ENCODE results near the gene CAMSAP3. TPM values are rescaled to one million over a fixed set of nuclear protein-coding genes. Genes with fewer than 3 reads are reported as not detected.
A peak's percentile ranks its signal among the peaks of the same experiment; 100 is the strongest.

CAMSAP3 gene, protein sequence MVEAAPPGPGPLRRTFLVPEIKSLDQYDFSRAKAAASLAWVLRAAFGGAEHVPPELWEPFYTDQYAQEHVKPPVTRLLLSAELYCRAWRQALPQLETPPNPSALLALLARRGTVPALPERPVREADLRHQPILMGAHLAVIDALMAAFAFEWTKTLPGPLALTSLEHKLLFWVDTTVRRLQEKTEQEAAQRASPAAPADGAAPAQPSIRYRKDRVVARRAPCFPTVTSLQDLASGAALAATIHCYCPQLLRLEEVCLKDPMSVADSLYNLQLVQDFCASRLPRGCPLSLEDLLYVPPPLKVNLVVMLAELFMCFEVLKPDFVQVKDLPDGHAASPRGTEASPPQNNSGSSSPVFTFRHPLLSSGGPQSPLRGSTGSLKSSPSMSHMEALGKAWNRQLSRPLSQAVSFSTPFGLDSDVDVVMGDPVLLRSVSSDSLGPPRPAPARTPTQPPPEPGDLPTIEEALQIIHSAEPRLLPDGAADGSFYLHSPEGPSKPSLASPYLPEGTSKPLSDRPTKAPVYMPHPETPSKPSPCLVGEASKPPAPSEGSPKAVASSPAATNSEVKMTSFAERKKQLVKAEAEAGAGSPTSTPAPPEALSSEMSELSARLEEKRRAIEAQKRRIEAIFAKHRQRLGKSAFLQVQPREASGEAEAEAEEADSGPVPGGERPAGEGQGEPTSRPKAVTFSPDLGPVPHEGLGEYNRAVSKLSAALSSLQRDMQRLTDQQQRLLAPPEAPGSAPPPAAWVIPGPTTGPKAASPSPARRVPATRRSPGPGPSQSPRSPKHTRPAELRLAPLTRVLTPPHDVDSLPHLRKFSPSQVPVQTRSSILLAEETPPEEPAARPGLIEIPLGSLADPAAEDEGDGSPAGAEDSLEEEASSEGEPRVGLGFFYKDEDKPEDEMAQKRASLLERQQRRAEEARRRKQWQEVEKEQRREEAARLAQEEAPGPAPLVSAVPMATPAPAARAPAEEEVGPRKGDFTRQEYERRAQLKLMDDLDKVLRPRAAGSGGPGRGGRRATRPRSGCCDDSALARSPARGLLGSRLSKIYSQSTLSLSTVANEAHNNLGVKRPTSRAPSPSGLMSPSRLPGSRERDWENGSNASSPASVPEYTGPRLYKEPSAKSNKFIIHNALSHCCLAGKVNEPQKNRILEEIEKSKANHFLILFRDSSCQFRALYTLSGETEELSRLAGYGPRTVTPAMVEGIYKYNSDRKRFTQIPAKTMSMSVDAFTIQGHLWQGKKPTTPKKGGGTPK
- under 1 TPM; 0.40 to 0.50 TPM for total RNA-seq

DNA sequence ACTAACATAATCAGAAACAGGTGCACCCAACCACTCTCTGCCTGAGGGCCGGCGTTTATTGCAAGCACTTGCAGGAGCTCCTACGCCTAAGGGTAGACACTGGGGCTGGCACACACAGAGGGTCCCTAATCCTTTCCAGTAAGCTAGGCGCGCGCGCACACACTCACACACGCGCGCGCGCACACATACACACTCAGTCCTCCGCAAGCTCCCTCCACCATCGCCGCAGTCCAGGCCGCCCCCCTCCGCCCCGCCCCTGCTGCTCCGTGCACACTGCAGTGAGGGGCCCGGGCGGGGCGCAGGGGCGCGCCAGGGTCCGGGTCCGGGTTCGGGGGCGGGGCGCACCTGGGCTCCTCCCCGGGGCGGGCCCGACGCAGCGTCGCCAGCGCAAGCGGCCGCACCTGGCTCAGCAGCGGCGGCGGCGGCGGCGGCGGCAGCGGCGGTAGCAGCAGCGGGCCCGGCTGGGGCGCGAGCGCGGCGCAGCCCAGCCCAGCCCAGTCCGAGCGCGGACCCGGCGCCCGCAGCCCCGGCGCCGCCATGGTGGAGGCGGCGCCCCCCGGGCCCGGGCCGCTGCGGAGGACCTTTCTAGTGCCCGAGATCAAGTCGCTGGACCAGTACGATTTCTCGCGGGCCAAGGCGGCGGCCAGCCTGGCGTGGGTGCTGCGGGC is at the start of gene CAMSAP3:
Gene CAMSAP3, plus strand, starts transcription at position 398 of the 668 bp plus-strand sequence. Its CDS starts 140 bp downstream, at position 538.
- H3K4me3 Mint-ChIP-seq = peak within 1 kb of the TSS; percentile 63
- ATAC-seq (ENCODE audit: low read depth) (peak; percentile 81), DNase-seq (peak; percentile 75)
- H3K4me1 Mint-ChIP-seq = peaks cover 3% of the 10 kb centered on the region
- H3K27me3 Mint-ChIP-seq = peaks cover 43% of the 10 kb centered on the region
- POLR2A ChIA-PET = interaction anchor here (0.7 kb wide), 1 partner anchor 40 kb away, joined by 4 read pairs; no protein-coding TSS in a partner anchor
- H3K36me3 Mint-ChIP-seq = no peaks in the 10 kb centered on the region
- no peak within 1 kb of the TSS for H3K27ac Mint-ChIP-seq
- no peaks in the 10 kb centered on the region for H3K9me3 Mint-ChIP-seq

DNA sequence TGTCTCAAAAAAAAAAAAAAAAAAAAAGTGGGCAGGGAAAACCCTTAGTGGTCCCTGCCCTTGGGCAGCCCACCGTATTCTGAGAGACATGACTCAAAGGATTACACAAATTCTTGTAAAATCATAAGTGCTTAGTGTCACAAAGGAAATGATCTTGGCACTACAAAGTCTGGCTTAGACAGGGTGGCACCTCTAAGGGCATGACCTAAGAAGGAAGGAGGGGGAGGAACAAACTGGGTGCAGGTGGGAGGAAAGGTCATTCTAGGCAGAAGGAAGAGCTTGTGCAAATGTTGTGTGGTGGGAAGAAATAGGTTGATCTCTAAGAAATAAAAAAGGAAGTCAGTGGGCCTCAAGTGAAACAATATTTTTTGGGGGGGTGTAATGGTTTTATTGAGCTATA is 49.8 kb upstream of the CAMSAP3 start:
- peak overlapping the region; percentile 63 for H3K4me3 Mint-ChIP-seq
- peak; percentile 27 for ATAC-seq (ENCODE audit: low read depth)
- no peaks in the 10 kb centered on the region for H3K27me3 Mint-ChIP-seq
- H3K27ac Mint-ChIP-seq = peak overlapping the region; percentile 76
- no peak for DNase-seq
- no peaks in the 10 kb centered on the region for H3K9me3 Mint-ChIP-seq
- peaks cover 32% of the 10 kb centered on the region for H3K4me1 Mint-ChIP-seq
- POLR2A ChIA-PET = interaction anchor here (0.7 to 3.2 kb wide), 3 partner anchors 10 to 159 kb away, joined by 3 to 28 read pairs (median 4); partner anchors contain the start of gene PNPLA6
- peaks cover 26% of the 10 kb centered on the region for H3K36me3 Mint-ChIP-seq

DNA sequence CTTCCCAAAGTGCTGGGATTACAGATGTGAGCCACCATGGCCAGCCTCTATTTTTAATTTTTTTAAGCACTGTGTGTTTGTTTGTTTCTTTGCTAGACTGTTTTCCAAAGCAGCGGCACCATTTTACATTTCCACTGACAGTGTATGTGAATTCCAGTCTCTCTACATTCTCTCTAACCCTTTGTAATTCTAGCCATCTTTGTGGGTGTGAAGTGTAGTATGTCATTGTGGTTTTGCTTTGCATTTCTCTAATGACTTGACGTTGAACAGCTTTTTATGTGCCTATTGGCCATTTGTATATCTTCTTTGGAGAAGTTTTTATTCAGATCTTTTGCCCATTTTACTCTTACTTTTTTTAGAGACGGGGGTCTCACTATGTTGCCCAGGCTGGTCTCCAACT is 48.5 kb upstream of the CAMSAP3 start:
- DNase-seq (no peak), ATAC-seq (ENCODE audit: low read depth) (no peak)
- peak overlapping the region; percentile 37 for H3K4me3 Mint-ChIP-seq
- no peaks in the 10 kb centered on the region for H3K27me3 Mint-ChIP-seq
- no peaks in the 10 kb centered on the region for H3K9me3 Mint-ChIP-seq
- POLR2A ChIA-PET = no interaction called here
- H3K4me1 Mint-ChIP-seq = peaks cover 40% of the 10 kb centered on the region
- peaks cover 27% of the 10 kb centered on the region for H3K36me3 Mint-ChIP-seq
- peak overlapping the region; percentile 64 for H3K27ac Mint-ChIP-seq

DNA sequence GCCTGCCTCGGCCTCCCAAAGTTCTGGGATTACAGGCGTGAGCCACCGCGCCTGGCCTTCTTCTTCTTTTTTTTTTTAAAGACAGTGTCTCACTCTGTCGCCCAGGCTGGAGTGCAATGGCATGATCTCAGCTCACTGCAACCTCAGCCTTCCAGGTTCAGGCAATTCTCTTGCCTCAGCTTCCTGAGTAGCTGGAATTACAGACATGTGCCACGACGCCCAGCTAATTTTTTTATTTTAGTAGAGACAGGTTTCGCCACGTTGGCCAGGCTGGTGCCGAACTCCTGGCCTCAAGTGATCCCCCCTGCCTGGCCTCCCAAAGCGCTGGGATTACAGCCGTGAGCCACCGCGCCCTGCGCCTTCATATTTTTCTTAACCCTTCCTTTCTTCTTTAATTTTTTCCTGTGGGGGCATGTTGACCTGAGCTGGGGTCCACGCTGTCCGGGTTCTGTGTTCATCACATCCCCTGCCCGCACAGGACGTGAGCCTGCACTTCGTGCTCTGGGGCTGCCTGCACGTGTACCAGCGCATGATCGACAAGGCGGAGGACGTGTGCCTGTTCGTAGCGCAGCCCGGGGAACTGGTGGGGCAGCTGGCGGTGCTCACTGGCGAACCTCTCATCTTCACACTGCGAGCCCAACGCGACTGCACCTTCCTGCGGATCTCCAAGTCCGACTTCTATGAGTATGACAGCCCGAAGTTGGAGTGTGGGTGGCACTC is 46.1 kb upstream of the CAMSAP3 start:
- ATAC-seq (ENCODE audit: low read depth) (no peak), DNase-seq (no peak)
- Mint-ChIP-seq H3K36me3 (peaks cover 26% of the 10 kb centered on the region), H3K9me3 (no peaks in the 10 kb centered on the region), H3K27me3 (no peaks in the 10 kb centered on the region), H3K4me1 (peaks cover 37% of the 10 kb centered on the region), H3K4me3 (no peak overlapping the region), H3K27ac (no peak overlapping the region)
- POLR2A ChIA-PET = interaction anchor here (0.7 kb wide), 1 partner anchor 341 kb away, joined by 3 read pairs; no protein-coding TSS in a partner anchor

DNA sequence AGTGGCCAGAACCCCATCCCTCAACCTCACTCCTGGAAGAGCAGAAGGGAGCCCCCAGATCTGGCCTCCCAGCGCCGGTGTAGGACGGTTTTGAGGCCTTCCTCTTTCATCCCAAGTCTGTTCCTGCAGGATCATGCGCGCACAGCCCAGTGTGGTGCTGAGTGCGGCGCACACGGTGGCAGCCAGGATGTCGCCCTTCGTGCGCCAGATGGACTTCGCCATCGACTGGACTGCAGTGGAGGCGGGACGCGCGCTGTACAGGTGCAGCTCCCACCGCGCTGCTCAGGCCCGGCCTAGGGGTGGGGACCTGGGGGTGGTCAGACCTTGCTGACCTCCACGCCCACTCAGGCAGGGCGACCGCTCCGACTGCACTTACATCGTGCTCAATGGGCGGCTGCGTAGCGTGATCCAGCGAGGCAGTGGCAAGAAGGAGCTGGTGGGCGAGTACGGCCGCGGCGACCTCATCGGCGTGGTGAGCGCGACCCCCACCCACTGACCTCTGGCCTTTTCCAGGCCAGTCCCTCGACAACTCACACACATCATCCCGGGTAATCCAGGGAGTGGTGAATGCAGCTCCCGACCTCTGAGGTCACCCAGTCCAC is 45.4 kb upstream of the CAMSAP3 start:
- POLR2A ChIA-PET = no interaction called here

DNA sequence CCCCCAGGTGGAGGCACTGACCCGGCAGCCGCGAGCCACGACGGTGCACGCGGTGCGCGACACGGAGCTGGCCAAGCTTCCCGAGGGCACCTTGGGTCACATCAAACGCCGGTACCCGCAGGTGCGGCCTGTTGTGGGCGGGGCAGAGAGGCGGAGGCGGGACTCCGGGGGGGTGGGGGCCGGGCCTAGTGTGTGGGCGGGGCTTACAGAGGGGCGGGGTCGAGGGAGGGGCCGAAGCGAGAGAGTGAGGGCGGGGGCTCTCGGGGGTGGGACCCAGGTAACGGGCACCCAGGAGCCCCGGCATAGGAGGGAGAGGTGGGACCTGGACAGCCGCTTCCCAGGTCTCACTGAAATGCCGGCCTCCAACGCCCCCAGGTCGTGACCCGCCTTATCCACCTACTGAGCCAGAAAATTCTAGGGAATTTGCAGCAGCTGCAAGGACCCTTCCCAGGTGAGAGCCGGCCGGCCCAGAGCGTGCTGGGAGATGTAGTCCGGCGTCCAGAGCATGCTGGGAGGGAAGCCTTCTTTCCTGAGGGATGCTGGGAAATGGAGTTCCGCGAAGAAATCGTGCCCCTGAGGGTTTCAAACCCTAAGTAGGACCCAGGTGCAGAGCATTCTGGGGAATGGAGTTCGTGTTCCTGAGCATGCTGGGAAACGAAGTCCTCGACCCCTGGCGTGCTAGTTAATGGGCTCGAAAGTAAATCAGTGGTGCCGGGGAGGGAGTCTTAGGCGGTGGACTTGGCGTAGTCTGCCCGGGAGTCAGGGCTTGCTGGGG is 44.5 kb upstream of the CAMSAP3 start:
- Mint-ChIP-seq H3K36me3 (peaks cover 24% of the 10 kb centered on the region), H3K4me1 (peaks cover 26% of the 10 kb centered on the region), H3K9me3 (no peaks in the 10 kb centered on the region), H3K27me3 (no peaks in the 10 kb centered on the region), H3K27ac (peak overlapping the region; percentile 62), H3K4me3 (peak overlapping the region; percentile 8)
- DNase-seq (no peak), ATAC-seq (ENCODE audit: low read depth) (peak; percentile 40)
- POLR2A ChIA-PET = no interaction called here

More for the DNA sequence above, 45.4 kb upstream of the CAMSAP3 start:
- H3K4me1 Mint-ChIP-seq = peaks cover 32% of the 10 kb centered on the region
- ATAC-seq (ENCODE audit: low read depth) (no peak), DNase-seq (no peak)
- no peaks in the 10 kb centered on the region for H3K27me3 Mint-ChIP-seq
- H3K9me3 Mint-ChIP-seq = no peaks in the 10 kb centered on the region
- H3K4me3 Mint-ChIP-seq = no peak overlapping the region
- peaks cover 26% of the 10 kb centered on the region for H3K36me3 Mint-ChIP-seq
- H3K27ac Mint-ChIP-seq = no peak overlapping the region

DNA sequence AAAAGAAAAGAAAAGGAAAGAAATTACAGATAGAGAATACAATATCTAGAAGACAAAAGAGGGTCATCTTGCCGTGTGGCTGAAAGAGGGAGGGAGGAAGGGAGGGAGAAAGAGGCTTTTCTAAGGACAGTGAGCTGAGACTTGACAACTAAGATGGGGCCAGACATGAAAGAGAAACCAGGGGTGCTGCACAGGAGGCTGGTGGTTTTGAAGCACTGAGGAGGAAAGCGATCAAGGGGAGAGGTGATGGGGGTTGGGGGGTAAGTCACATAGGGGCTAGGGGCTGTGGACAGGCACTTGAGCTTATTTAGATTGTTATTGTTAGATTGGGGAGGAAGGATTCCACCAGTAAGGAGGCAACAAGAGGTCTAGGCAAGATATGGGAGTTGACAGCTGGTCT is 42.9 kb upstream of the CAMSAP3 start:
- H3K36me3 Mint-ChIP-seq = peaks cover 32% of the 10 kb centered on the region
- H3K27ac Mint-ChIP-seq = peak overlapping the region; percentile 81
- DNase-seq = no peak
- POLR2A ChIA-PET = interaction anchor here (0.8 to 2.1 kb wide), 4 partner anchors 16 to 77 kb away, joined by 3 to 7 read pairs (median 6); partner anchors contain the start of genes MCOLN1 and PET100
- H3K4me3 Mint-ChIP-seq = peak overlapping the region; percentile 7
- H3K9me3 Mint-ChIP-seq = no peaks in the 10 kb centered on the region
- no peaks in the 10 kb centered on the region for H3K27me3 Mint-ChIP-seq
- H3K4me1 Mint-ChIP-seq = peaks cover 19% of the 10 kb centered on the region
- peak; percentile 65 for ATAC-seq (ENCODE audit: low read depth)

DNA sequence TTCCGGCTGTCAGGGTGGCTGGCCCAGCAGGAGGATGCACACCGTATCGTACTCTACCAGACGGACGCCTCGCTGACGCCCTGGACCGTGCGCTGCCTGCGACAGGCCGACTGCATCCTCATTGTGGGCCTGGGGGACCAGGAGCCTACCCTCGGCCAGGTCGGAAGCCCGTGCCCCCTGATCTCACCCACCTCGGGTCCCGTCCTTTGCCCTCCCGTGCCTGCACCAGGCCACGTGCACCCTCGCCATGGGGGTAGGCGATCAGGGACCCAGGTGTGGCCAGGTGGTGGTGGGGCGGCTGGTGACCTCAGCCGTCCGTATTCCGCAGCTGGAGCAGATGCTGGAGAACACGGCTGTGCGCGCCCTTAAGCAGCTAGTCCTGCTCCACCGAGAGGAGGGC is 41.1 kb upstream of the CAMSAP3 start:
- H3K9me3 Mint-ChIP-seq = no peaks in the 10 kb centered on the region
- H3K4me3 Mint-ChIP-seq = no peak overlapping the region
- POLR2A ChIA-PET = interaction anchor here (0.6 kb wide), 1 partner anchor 47 kb away, joined by 3 read pairs; no protein-coding TSS in a partner anchor
- ATAC-seq (ENCODE audit: low read depth) = no peak
- H3K4me1 Mint-ChIP-seq = peaks cover 17% of the 10 kb centered on the region
- no peak for DNase-seq
- no peaks in the 10 kb centered on the region for H3K27me3 Mint-ChIP-seq
- peaks cover 43% of the 10 kb centered on the region for H3K36me3 Mint-ChIP-seq
- H3K27ac Mint-ChIP-seq = no peak overlapping the region

DNA sequence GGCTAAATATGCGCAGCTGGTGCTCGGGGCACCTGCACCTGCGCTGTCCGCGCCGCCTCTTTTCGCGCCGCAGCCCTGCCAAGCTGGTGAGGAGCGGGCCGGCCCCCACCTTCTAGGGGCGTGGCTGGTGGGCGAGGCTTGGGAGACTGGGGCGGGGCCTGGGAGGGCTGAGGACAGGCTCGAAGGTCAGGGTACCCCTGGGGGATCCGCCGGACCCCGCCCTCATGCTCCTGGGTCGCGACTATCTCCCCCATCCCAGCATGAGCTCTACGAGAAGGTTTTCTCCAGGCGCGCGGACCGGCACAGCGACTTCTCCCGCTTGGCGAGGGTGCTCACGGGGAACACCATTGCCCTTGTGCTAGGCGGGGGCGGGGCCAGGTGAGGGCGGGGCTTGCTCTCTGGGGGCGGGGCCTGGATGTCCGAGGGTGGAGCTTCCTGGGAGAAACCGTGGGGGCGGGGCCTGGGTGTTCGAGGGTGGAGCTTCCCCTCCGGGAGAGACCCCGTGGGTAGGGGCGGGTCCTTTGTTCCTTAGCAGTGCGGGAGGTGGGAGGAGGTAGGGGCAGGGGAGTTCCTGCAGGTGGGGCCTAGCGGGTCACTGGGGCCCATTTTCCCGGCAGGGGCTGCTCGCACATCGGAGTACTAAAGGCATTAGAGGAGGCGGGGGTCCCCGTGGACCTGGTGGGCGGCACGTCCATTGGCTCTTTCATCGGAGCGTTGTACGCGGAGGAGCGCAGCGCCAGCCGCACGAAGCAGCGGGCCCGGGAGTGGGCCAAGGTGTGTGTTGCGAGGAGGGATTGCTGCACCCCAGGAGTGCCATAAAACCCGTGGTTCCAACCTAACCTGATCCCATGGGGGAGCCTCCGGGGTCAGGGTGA is 40.4 kb upstream of the CAMSAP3 start:
- POLR2A ChIA-PET = interaction anchor here (0.6 to 1.2 kb wide), 2 partner anchors 10 to 47 kb away, joined by 3 read pairs; no protein-coding TSS in a partner anchor
- no peaks in the 10 kb centered on the region for H3K9me3 Mint-ChIP-seq
- peaks cover 42% of the 10 kb centered on the region for H3K36me3 Mint-ChIP-seq
- H3K4me1 Mint-ChIP-seq = peaks cover 18% of the 10 kb centered on the region
- H3K27ac Mint-ChIP-seq = no peak overlapping the region
- H3K27me3 Mint-ChIP-seq = no peaks in the 10 kb centered on the region
- H3K4me3 Mint-ChIP-seq = no peak overlapping the region
- ATAC-seq (ENCODE audit: low read depth) (no peak), DNase-seq (no peak)

DNA sequence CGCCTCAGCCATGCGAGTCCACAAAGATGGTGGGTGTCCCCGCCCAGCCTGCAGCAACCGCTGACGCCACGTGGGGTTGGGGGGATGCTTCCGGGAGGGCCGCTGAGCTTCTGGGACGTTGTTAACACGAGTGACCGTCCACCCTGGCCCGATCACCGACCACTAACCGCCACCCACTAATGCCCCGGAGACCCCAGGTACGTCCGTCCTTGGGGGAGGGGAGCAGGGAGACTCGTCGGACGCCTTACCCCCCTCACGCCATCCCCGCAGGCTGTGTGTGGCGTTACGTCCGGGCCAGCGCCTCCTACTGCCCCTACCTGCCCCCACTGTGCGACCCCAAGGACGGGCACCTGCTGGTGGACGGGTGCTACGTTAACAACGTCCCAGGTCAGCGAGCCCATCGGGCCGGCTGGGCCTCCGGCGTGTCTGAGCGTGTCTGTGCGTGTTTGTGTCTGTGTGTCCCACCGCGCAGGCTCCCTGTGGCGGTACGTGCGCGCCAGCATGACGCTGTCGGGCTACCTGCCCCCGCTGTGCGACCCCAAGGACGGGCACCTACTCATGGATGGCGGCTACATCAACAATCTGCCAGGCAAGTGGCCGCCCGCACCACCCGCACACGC is 38.9 kb upstream of the CAMSAP3 start:
- Mint-ChIP-seq H3K27me3 (no peaks in the 10 kb centered on the region), H3K27ac (no peak overlapping the region), H3K4me3 (no peak overlapping the region), H3K4me1 (peaks cover 17% of the 10 kb centered on the region), H3K36me3 (peaks cover 41% of the 10 kb centered on the region), H3K9me3 (no peaks in the 10 kb centered on the region)
- POLR2A ChIA-PET = interaction anchor here (0.6 kb wide), 1 partner anchor 270 kb away, joined by 3 read pairs; no protein-coding TSS in a partner anchor
- ATAC-seq (ENCODE audit: low read depth) = no peak
- no peak for DNase-seq
